Stimulated activated CD4-positive, alpha-beta T cell treated with anti-CD3 and anti-CD28 coated beads, TNF-alpha, amount 100 ng/mL, for 4 hours (primary cell): Measurements from ENCODE around the gene BLOC1S6.

Experiments used
- DNase-seq, 3 experiments: peaks; one replicate each; pipeline ENCODE4 v3.0.0-alpha.2; 2020; ENCODE audit warnings: low read depth in 3 of 3

BLOC1S6 gene

DNA sequence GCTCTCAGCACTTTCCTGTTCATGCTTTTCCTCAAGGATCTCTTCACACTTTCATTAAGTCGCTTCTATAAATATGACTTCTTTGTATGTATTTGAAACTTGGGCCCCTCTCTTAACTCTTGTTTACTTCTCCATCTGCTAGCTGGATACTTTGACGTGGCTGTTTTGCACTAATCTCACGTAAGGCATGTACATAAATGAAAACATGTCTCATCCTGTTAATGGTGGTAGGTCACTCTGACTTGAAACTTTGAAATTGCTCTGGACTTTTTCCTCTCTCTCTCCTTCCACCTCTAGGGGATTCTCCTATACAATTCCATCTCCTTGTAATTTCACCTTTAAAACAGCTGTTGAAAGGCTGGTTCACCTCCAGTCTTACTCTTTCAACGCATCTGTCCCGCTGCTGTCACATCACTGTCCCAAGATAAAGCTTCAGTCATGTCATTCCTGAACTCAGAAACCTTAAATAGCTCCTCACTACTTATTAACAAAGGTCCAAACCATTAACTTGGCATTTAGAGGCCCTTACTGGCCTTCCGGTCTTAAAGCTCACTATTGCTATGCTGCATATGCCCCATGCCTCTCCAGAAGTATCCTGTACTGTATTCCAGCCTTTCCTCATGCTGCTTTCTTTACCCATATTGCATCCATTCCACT is 1.2 kb downstream of the BLOC1S6 start:
- no peak for DNase-seq

DNA sequence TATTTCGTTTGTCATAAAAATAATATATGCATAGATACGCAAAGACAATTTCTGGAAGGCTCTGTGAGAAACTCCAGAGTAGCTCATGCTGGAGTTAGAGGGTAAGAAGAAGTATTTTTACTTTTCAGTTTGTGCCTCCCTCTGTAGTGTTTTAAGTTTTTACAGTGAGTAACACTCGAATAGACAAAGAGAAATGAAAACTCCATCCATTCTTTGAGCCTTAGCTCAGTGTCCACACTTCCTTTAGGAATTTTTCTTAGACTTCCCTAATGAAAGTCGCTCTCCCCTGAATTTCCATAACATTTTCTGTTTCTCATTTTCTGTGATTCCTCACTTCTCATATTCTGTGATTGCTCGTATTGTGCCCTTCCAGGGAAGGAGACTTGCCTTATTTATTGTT is 2.1 kb downstream of the BLOC1S6 start:
- no peak for DNase-seq

DNA sequence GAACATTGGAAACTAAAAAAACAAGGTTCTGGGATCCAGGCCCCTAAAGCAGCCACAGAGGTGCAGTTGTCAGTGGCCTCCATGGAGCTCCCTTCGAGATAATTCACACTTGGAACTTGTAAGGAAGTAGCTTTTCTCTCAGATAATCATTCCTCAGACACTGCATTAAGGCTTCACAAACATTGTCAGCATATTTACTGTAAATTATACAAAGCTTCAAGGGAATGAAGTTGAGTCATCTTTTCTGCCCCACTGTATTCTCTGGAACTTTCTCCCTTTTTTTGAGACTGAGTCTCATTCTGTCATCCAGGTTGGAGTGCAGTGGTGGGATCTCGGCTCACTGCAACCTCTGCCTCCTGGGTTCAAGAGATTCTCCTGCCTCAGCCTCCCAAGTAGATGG is 7.1 kb downstream of the BLOC1S6 start:
- no peak for DNase-seq

DNA sequence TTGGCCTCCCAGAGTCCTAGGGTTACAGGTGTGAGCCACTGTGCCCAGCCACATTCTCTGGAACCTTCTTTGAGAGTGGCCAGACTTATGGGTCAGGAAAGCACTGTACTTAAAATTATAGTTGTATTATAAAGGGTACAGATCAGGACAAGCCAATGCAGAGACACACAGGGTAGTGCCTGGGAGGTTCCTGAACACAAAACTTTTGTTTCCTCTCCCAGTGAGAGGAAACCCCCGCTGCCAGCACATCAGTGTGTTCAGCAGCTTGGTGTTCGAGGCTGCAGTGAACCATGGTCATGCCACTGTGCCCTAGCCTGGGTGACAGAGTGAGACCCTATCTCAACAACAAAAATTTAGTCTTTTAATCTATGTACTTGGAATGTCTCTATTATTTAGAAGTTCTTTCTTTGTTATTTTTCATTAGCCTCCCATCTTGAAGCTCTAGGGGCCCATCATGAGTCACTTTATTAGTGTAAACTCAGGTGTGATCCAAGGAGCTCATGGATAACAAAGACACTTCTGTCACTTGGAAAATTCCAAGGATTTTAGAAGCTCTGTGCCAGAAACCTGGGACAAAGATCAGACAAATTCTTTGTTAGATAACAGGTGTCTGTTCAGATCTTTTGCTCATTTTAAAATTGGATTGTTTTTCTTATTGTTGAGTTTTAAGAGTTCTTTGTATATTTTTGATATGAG is 7.8 kb downstream of the BLOC1S6 start:
- DNase-seq, result no peak

DNA sequence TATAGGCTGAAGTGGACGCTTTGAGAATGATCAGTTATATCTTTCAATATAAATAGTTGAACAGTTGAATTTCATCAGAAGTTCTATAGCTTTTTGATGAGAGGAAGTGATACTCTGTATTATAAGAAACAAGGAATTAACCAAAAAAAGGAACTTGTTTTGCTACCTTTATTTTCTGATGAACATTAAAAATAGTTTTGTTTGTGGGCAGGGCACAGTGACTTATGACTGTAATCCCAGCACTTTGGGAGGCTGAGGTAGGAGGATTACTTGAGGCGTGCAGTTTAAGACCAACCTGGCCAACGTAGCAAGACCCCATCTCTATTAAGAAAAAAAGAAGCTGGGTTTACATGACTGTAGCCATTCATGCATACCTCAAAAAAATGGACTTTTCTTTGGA is 16.7 kb downstream of the BLOC1S6 start:
- DNase-seq, result no peak

DNA sequence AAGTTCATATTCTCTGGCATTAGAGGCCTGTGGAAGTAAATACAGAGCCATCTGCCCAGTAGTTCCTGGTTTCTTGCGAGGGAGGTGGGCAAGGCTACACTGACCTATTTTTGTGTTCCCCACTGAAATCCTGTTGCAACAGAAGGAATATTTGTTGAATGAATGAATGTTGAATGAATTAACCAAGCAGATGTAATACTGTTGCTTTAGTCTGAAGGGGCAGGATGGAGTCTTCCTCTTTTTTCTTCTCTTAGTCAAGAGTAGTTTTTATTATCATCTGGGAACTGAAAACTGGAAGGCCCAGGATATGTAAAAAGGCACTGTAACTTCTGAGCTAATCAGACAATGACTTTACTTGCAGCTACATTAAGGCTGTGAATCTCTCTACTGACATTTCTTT is 17.1 kb downstream of the BLOC1S6 start:
- no peak for DNase-seq

DNA sequence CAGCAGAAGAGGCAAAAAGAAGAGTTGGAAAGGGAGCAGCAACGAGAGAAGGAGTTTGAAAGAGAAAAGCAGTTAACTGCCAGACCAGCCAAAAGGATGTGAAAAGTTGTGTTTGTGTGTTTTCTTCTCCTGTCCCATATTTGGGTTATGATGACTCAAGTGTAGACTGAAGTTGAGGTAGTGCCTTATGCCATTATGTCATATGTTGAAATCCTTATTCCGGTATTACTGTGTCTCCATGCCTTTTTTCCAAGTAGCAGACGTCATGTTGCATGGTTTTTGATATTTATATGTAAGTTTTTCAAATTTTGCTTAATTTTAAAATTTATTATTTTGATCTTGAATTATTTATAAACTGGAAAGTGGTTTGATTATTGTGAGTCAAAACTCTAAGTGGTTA is 19.2 kb downstream of the BLOC1S6 start:
- DNase-seq, result no peak

DNA sequence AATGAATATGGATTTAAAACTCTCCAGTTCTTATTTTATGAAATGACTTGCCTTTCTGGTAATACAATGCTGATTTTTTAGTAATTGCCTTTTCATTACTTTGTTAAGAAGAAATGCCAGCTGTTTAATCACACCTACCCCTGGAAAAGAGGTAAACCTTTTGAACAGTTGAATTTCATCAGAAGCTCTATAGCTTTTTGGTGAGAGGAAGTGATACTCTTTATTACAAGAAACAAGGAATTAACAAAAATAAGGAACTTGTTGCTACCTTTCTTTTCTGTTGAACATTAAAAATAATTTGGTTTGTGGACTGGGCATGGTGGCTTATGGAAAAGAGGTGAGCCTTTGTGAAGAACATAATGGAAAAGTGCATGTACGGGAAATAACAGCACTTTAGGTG is 19.7 kb downstream of the BLOC1S6 start:
- DNase-seq, result no peak

DNA sequence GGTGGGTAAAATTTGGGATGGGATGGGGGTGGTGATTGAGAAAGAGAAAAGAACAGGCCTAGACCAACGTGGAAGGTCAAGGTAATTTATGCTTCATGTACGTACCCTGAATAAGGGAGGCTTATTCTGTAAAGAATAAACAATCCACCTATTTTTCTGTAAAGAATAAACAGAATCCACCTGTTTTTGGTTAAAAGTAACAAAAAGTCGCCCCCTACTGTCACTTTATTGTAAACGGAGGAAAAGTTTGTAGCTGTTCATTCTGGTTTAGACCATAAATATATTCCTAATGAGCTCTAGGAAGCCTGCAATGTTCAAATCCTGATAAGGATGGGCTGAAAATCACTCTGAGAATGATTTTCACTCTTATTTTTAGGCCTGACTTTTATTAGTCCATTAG is 24.1 kb downstream of the BLOC1S6 start:
- no peak for DNase-seq

DNA sequence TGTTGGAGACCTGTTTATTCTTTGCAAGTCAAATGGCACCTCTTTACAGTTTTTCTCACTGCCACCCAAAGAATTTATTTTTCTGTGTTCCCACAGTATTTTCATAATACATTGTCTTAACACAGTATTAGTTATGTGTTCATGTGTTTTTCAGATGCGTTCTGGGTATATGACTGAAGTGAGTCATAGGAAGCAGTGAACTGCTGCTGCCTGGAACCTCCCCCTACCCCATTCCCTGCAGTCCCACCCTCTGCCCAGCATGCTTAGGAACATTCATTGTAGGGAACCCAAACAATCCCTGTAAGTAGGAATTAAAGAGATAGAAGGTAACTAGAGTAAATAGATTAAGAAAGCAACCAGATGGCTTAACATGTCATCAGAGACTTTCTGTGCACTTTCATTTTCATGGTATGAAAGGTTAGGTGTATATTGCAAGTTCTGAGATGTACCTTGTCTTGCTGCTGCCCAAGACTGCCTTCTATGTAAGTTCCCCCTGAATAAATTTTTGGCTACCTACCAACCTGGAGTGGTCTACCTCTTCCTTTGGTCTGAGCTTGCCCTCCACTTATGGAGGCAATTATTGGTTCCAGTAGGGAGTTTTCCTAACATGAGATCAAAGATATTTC is 25.7 kb downstream of the BLOC1S6 start:
- DNase-seq, result no peak

DNA sequence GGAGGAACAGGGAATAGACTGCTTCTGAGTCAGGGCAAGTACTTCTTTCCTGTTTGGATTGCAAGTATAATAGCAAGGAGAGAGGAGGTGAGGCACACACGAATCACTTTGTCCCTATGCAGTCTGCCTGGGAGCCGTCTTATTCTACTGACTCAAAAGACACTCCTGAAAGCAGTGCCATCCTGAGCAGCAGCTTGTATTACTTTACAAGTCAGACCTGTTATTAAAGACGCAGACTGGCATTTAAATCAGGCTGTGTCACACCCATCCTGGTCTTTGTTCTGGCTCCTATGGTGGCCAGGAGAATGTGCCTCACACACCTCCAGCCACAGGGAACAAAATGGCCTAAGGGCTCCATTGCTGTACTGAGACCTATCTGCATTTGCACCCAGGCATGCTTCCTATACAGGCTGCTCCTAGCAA is 29.7 kb downstream of the BLOC1S6 start:
- no peak for DNase-seq

DNA sequence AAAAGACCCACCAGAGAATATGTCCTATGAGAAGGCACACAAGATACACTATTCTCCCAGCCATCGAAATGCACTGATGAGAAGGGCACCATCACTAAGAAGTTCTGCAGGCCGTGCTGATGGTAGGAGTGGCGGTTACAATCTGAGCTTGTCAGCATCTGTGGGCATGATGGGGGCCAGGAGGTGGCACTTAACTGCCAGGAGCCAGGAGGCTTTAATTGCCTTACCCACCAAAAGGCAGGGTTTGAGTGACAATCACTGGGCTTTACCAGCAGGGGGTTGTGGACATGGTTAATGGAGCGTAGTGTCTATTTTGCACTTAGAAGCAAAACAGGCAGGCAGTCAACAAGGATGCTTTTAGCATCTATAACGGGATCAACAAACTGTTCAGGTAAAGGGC is 31.6 kb downstream of the BLOC1S6 start:
- DNase-seq, result no peak

DNA sequence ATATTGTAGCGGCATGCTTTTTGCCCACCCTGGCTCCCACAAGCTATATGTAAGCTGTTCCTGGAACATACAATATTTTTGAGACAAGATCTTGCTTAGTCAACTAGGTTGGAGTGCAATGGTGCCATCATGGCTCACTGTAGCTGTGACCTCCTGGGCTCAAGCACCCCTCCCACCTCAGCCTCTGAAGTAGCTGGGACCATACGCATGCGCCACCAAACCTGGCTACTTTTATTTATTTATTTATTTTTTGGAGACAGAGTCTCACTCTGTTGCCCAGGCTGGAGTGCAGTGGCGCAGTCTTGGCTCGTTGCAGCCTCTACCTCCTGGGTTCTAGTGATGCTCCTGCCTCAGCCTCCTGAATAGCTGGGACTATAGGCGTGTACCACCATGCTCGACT is 41.0 kb downstream of the BLOC1S6 start:
- no peak for DNase-seq

DNA sequence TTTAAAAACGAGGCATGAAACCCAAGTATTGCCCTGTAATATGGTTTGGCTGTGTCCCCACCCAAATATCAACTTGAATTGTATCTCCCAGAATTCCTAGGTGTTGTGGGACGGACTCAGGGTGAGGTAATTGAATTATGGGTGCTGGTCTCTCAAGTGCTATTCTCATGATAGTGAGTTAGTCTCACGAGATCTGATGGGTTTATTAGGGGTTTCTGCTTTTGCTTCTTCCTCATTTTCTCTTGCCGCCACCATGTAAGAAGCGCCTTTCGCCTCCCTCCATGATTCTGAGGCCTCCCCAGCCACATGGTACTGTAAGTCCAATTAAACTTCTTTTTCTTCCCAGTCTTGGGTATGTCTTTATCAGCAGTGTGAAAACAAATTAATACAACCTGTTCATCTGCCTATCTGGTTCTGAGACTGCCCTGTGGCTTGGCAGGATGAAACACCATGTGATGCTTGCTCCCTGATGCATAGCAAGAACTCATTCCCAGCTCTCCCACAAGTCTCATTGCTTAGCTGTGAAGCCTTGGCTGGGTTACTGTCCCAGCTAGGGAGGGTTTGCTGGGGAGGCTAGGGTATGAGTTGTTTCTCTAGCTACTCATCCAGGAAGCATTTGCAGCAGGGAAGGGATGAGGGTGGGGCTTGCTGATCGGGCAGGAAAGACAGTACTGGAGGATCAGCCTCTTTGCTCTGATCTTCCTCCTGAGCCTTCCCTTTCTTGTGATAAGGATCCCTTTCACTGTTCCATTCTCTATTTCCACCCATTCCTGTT is 43.9 kb downstream of the BLOC1S6 start:
- no peak for DNase-seq

DNA sequence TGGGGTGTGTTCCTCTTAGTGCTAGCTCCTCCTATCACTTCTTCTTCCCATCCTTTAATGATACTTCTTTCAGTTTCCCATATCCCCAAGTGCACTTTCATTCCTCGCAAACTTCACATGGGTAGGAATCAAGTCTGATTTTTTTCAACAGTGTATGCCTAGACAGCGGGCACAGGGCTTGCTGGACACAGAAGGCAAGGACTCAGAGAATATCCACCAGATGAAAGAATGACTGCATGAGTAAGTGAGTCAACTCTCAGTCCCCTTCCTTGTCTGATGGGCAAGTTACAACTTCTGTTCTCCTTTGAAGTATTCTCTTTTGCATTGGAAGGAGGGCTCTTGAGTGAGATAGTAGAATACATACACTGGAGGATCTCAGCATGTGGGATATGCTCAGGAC is 44.6 kb downstream of the BLOC1S6 start:
- DNase-seq, result no peak

DNA sequence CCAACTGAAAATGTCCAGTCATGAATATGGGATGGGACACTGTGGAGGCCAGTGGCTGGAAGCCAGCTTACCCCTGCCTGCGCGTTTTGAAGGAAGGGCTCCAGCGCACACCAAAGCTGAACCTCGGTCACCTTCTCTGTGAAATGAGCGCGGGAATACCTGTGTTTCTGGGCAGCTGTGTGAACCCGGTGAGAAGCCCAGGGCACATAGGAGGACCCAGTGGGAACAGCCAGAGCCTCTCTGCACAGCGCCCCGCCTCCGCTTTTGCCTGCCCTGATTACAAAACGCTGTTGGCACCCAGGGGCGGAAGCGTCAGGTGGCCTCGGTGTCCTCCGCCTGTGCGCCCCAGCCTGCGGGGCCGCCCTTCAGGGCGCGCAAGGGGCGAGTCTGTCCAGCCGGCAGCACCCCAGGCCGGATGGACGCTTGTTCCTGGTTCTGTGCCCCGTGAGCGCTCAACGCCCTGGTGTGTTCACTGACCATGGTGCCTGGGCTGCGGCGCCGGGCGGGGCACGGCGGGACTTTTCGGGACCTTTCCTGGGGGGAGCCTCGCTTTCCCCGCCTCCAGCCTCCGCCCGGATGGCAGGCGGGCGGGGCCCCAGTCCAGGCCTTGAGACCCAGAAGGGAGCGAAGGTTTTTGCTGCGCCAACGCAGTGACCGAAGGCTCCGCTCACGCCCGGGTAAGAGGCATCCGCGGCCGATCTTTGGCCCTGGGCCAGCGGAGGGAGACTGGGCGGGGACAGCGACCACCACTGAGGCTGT is 47.4 kb downstream of the BLOC1S6 start, which contains the start of gene SQOR:
Gene SQOR (plus strand): TSS at position 598 of the 759 bp plus-strand sequence. CDS start 23,895 bp downstream, outside the sequence.
- peak; percentile 27 to 45 (median 28) for DNase-seq

DNA sequence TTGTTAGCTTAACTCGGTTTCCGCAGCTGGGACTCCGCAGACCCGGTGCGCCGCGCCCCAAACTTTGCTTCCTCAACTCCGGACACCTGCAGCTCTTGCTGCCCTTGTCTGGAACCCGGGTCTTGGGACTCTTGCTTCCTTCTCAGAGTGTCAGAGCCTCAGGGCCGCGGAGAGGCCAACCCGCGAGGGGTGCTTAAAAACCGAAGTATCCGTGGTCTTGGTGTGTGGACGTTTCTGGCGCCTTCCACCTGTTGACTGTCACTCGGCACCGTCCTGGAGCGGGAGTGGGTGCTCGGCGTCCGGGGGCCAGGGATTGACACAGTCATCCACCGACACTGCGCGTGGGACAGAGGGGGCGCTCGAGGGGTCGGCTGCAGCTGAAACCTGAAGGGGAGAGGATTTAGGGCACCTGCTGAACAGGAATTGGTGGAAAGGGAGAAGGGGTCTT is 48.0 kb downstream of the BLOC1S6 start:
- peak; percentile 36 to 45 (median 39) for DNase-seq

DNA sequence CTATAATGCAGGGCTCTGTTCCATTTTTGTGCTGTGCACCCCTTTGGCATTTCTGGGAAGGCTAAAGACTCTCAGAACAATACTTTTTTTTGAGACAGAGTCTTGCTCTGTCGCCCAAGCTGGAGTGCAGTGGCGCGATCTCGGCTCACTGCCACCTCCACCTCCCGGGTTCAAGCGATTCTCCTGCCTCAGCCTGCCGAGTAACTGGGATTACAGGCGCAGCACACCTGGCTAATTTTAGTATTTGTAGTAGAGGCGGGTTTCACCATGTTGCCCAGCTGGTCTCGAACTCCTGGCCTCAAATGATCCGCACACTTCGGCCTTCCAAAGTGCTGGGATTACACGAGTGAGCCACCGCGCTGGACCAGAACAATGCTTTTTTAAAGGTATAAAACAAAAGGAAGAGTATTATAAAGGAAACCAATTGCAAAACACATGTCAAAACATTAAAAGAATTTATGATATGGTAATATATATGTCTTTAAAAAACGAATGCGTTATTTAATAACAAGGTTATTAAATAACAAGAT is 48.6 kb downstream of the BLOC1S6 start:
- DNase-seq, result no peak

DNA sequence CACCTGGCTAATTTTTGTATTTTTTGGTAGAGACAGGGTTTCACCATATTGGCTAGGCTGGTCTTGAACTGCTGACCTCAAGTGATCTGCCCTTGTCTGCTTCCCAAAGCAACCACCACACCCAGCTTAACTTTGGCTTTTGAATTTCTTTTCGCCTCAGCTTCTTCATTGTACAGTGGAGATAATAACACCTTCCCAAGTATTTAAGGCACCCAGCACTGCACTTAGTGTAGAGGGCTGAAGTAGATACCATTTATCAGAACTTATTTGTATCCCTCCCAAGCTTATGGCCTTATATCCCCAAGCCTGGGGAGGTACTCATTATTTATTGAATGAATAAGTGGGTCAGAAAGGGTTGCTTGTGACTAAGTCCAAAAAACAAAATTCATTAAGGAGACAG is 50.0 kb downstream of the BLOC1S6 start:
- no peak for DNase-seq

DNA sequence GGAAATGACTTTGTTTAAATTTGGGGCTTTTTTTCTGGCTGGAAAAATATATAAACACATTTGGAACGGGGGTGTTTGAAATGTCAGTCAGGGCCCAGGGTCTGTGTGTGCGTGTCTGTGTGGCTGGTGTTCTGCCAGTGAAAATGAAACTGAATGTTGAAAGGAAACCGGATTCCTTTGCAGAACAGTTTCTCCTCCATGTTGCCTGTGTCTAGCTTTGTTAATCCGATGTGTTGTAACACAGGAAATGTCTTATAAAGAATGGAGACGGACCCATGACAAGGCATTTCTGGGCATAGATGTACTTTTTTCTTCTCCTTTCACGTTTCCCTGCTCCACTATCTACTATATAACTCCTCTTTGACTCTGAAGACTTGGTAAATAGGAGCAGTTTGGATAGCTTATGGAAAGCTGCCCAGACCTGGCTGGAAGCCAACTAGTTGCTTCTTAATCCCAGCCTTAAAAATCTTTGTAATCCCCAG is 50.4 kb downstream of the BLOC1S6 start:
- DNase-seq, result peak in 2 of 3 experiments; percentile 32 to 42

DNA sequence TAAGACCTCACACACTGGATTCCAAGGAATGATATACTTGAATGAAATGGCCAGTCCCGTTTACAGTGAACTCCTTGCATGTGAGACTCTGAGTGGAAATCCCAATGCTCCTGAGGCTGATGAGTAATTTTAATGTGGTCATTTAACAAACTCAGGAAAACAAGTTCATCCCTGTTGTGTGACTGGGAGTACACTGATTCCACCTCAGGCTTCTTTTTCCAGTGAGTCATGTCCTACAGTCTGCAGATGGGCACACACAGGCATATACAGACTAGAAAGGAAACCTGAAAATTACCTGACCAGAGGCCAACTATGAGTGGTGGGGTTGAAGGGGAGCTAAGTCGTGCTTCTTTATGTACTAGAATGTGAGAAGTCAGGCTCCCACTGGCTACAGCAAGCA is 53.4 kb downstream of the BLOC1S6 start:
- DNase-seq, result no peak
